Activated B cell treated with CpG ODN at 0.5 μM for 24 hours (primary cell): ENCODE data around the gene MCAT. TPM values are rescaled to one million over a fixed set of nuclear protein-coding genes. Genes with fewer than 3 reads are reported as not detected.

Experiments
- ATAC-seq: fragments of 200-7000 bp; cut with Tn5 transposase; one replicate; pipeline ENCODE4 v1.10.0; 2021; ENCODE audit warnings: low read depth, mild to moderate bottlenecking, moderate library complexity
- CTCF ChIA-PET: fragments of 350-600 bp; sonication (Branson Sonifier 250); formaldehyde crosslinking; loops from one replicate; lab custom pipeline; 2021; ENCODE audit warnings: antibody characterized with exemption; lab: Charles Lee
- POLR2A ChIA-PET: fragments of 350-600 bp; sonication (Branson Sonifier 250); formaldehyde crosslinking; loops from one replicate; lab custom pipeline; 2021; ENCODE audit warnings: antibody characterized with exemption; lab: Charles Lee
- DNase-seq: peaks from one replicate; pipeline ENCODE4 v3.0.0; 2022
- H3K27ac Mint-ChIP-seq: one replicate; pipeline ENCODE4 v1.8.0; 2020; ENCODE audit warnings: mixed read lengths
- H3K27me3 Mint-ChIP-seq: one replicate; pipeline ENCODE4 v1.8.0; 2021; ENCODE audit warnings: mixed read lengths
- H3K36me3 Mint-ChIP-seq: one replicate; pipeline ENCODE4 v1.8.0; 2021; ENCODE audit warnings: low read depth, mixed read lengths
- H3K4me1 Mint-ChIP-seq: one replicate; pipeline ENCODE4 v1.8.0; 2021; ENCODE audit warnings: mixed read lengths
- H3K4me3 Mint-ChIP-seq: one replicate; pipeline ENCODE4 v1.8.0; 2020; ENCODE audit warnings: mild to moderate bottlenecking, mixed read lengths
- H3K9me3 Mint-ChIP-seq: one replicate; pipeline ENCODE4 v1.8.0; 2020; ENCODE audit warnings: mixed read lengths
- CTCF ChIP-seq: fragments of 200-600 bp; IDR thresholded peaks from one replicate; pipeline ENCODE4 v1.8.0; 2022; ENCODE audit warnings: antibody characterized with exemption, mild to moderate bottlenecking
- intact Hi-C: fragments of 100-400 bp; cut with micrococcal nuclease; formaldehyde crosslinking; loops from one replicate; pipeline ENCODE4 v1.15.1; 2024
- total RNA-seq: library from RNA; stranded (reverse); gene quantifications from 2 replicates; pipeline ENCODE4 v1.2.3, GENCODE V29; 2022

The MCAT gene
- total RNA-seq, 1 donor from 2014 or later, result 12.7 TPM

GRCh38 chr22:43154887-43155536 is 11.8 kb upstream of the MCAT start:
- Mint-ChIP-seq H3K27me3 (no peaks in the 10 kb centered on the region), H3K9me3 (no peaks in the 10 kb centered on the region), H3K27ac (no peak overlapping the region), H3K4me3 (no peak overlapping the region), H3K36me3 (peaks cover 3% of the 10 kb centered on the region), H3K4me1 (peaks cover 31% of the 10 kb centered on the region)
- POLR2A ChIA-PET, result no interaction called here
- intact Hi-C loops, result loop anchor here (5.0 kb wide), 1 partner anchor 43 kb away; the partner anchor contains the start of gene BIK
- ATAC-seq, result no peak
- no peak for DNase-seq
- CTCF ChIA-PET, result no interaction called here
- no peak for TF ChIP-seq CTCF

DNA sequence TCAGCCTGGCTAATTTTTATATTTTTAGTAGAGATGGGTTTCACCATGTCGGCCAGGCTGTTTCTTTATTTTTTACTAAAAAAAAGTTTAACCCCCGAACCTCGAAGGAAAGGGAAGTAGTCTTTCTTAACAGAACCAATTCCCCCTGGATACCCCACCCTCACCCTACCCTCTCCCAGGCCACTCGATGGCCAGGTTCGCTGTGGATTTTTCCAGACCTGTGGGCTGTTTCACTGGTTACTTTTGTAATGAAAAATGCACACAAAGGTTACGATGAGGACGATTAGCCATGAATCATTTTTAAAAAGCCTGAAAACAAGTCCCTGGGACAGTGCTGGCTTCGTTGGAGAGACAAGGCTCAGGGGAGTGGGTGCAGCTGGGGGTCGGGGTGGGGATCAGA is 10.7 kb upstream of the MCAT start:
- no peak overlapping the region for H3K27ac Mint-ChIP-seq
- ChIA-PET CTCF (no interaction called here), POLR2A (interaction anchor here (0.5 kb wide), 1 partner anchor 10 kb away, joined by 4 read pairs; no protein-coding TSS in a partner anchor)

DNA sequence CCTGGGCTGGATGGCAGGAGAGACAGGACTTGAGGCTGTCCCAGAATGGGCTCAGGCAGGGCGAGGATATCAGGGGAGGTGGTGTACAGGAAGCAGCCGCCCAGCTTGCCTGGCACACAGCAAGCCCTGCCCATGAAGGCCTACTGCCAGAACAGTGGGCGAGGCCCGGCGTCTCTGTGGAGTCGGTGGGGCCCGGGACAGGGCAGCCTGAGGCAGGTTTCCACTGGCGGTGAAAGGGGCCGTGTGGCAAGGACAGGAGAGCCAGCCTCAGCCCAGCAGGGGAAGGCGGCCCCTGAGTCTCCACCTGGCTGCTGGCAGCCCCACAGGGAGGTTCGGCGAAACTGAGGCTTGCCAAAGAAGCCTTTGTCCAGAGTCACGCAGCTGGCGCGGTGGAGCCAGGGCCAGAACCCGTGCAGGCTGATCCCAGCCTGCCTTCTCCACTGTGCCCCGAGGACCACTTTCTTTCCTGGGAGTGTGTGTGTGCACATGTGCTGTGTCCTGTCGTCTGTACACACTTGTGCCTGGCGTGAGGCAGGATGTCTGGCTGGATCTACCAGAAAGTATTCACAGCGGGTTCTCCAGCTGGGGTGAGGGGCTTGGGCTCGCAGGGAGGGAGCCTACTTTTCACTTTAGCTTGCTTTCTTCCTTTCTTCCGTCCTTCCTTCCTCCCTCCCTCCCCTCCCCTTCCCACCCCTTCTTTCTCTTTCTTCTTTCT is 9.3 kb upstream of the MCAT start:
- H3K36me3 Mint-ChIP-seq, result peaks cover 3% of the 10 kb centered on the region
- no peak for TF ChIP-seq CTCF
- ATAC-seq, result peak; percentile 73
- no peaks in the 10 kb centered on the region for H3K27me3 Mint-ChIP-seq
- POLR2A ChIA-PET, result interaction anchor here (1.2 kb wide), 1 partner anchor 136 kb away, joined by 4 read pairs; no protein-coding TSS in a partner anchor
- H3K27ac Mint-ChIP-seq, result peak overlapping the region; percentile 30
- H3K4me3 Mint-ChIP-seq, result peak overlapping the region; percentile 89
- no peaks in the 10 kb centered on the region for H3K9me3 Mint-ChIP-seq
- H3K4me1 Mint-ChIP-seq, result peaks cover 42% of the 10 kb centered on the region
- peak; percentile 51 for DNase-seq
- CTCF ChIA-PET, result interaction anchor here (0.7 kb wide), 1 partner anchor 35 kb away, joined by 3 read pairs; no protein-coding TSS in a partner anchor
- intact Hi-C loops, result loop anchor here (1.0 to 5.0 kb wide), 2 partner anchors 35 to 40 kb away; partner anchors contain the start of genes BIK and TTLL12

More for the DNA sequence above, 10.7 kb upstream of the MCAT start:
- H3K36me3 Mint-ChIP-seq, result peaks cover 3% of the 10 kb centered on the region
- H3K4me1 Mint-ChIP-seq, result peaks cover 33% of the 10 kb centered on the region
- ATAC-seq, result no peak
- DNase-seq, result no peak
- H3K4me3 Mint-ChIP-seq, result no peak overlapping the region
- intact Hi-C loops, result loop anchor here (5.0 kb wide), 1 partner anchor 42 kb away; the partner anchor contains the start of gene BIK
- TF ChIP-seq CTCF, result no peak
- H3K9me3 Mint-ChIP-seq, result no peaks in the 10 kb centered on the region
- H3K27me3 Mint-ChIP-seq, result no peaks in the 10 kb centered on the region

- Mint-ChIP-seq H3K27ac (peak overlapping the region; percentile 30), H3K27me3 (no peaks in the 10 kb centered on the region), H3K4me1 (peaks cover 47% of the 10 kb centered on the region), H3K4me3 (peak overlapping the region; percentile 89), H3K9me3 (no peaks in the 10 kb centered on the region), H3K36me3 (peaks cover 3% of the 10 kb centered on the region)
- ChIA-PET CTCF (interaction anchor here (0.7 kb wide), 1 partner anchor 36 kb away, joined by 3 read pairs; no protein-coding TSS in a partner anchor), POLR2A (interaction anchor here (1.0 to 1.2 kb wide), 2 partner anchors 10 to 136 kb away, joined by 3 to 4 read pairs; no protein-coding TSS in a partner anchor)
- ATAC-seq, result peak; percentile 9
- no peak for TF ChIP-seq CTCF
- intact Hi-C loops, result loop anchor here (1.0 to 5.0 kb wide), 2 partner anchors 35 to 40 kb away; partner anchors contain the start of genes BIK and TTLL12
- no peak for DNase-seq
Observed at GRCh38 chr22:43152003-43152356, 8.8 kb upstream of the MCAT start.
